ENCODE results near the gene MVB12B. TPM values are rescaled to one million over a fixed set of nuclear protein-coding genes. Genes with fewer than 3 reads are reported as not detected.

MVB12B gene
- total RNA-seq, 1 donor from 2014 or later: 12.8 TPM

GRCh38 chr9:126527109-126527825 is 200.6 kb downstream of the MVB12B start:
- H3K4me3 Mint-ChIP-seq (ENCODE audit: unreplicated experiment): no peak overlapping the region
- no peak for TF ChIP-seq EZH2 (IDR thresholded peaks at IDR 0.05; ENCODE audit: insufficient read depth, low read length)
- TF ChIP-seq CTCF (IDR thresholded peaks at IDR 0.05; ENCODE audit: insufficient read depth, low read depth, low read length): no peak
- H3K9me3 ChIP-seq (ENCODE audit: insufficient read depth, low read depth, low read length): no peaks in the 10 kb centered on the region
- H3K27me3 Mint-ChIP-seq (ENCODE audit: low read depth, unreplicated experiment): peaks cover 48% of the 10 kb centered on the region
- H3K9me3 Mint-ChIP-seq (ENCODE audit: unreplicated experiment): no peaks in the 10 kb centered on the region
- no peaks in the 10 kb centered on the region for H4K20me1 ChIP-seq (ENCODE audit: insufficient read depth, low read length)
- DNase-seq (ENCODE audit: low read depth): no peak
- H3K4me3 ChIP-seq (ENCODE audit: insufficient read depth, low read depth, low read length): no peak overlapping the region
- H3K9ac ChIP-seq (ENCODE audit: low read length): no peak overlapping the region
- no peaks in the 10 kb centered on the region for H3K36me3 Mint-ChIP-seq (ENCODE audit: low read depth, unreplicated experiment)
- no peaks in the 10 kb centered on the region for H3K79me2 ChIP-seq (ENCODE audit: insufficient read depth, low read length)
- peaks cover 19% of the 10 kb centered on the region for H3K27me3 ChIP-seq (ENCODE audit: insufficient read depth, low read length)
- no peak overlapping the region for H3K4me2 ChIP-seq (ENCODE audit: low read length)
- no peak for FAIRE-seq
- no peaks in the 10 kb centered on the region for H3K36me3 ChIP-seq (ENCODE audit: insufficient read depth, low read length)
- H3K27ac ChIP-seq (ENCODE audit: low read depth, low read length): no peak overlapping the region
- no peak overlapping the region for H3K27ac Mint-ChIP-seq (ENCODE audit: unreplicated experiment)
- peaks cover 6% of the 10 kb centered on the region for H3K4me1 Mint-ChIP-seq (ENCODE audit: low read depth, unreplicated experiment)
- no peaks in the 10 kb centered on the region for H3K4me1 ChIP-seq (ENCODE audit: insufficient read depth, low read length)
- H2AFZ ChIP-seq (ENCODE audit: low read depth, low read length): no peak overlapping the region

GRCh38 chr9:126528111-126528510 is 201.5 kb downstream of the MVB12B start:
- no peak overlapping the region for H3K9ac ChIP-seq (ENCODE audit: low read length)
- no peak overlapping the region for H3K27ac ChIP-seq (ENCODE audit: low read depth, low read length)
- no peak overlapping the region for H3K27ac Mint-ChIP-seq (ENCODE audit: unreplicated experiment)
- no peaks in the 10 kb centered on the region for H4K20me1 ChIP-seq (ENCODE audit: insufficient read depth, low read length)
- H3K4me3 Mint-ChIP-seq (ENCODE audit: unreplicated experiment): peak overlapping the region; percentile 14
- peaks cover 11% of the 10 kb centered on the region for H3K4me1 Mint-ChIP-seq (ENCODE audit: low read depth, unreplicated experiment)
- no peaks in the 10 kb centered on the region for H3K4me1 ChIP-seq (ENCODE audit: insufficient read depth, low read length)
- no peak overlapping the region for H2AFZ ChIP-seq (ENCODE audit: low read depth, low read length)
- no peaks in the 10 kb centered on the region for H3K36me3 Mint-ChIP-seq (ENCODE audit: low read depth, unreplicated experiment)
- no peak for FAIRE-seq
- peaks cover 20% of the 10 kb centered on the region for H3K27me3 ChIP-seq (ENCODE audit: insufficient read depth, low read length)
- H3K4me3 ChIP-seq (ENCODE audit: insufficient read depth, low read depth, low read length): no peak overlapping the region
- H3K27me3 Mint-ChIP-seq (ENCODE audit: low read depth, unreplicated experiment): peaks cover 42% of the 10 kb centered on the region
- TF ChIP-seq EZH2 (IDR thresholded peaks at IDR 0.05; ENCODE audit: insufficient read depth, low read length): no peak
- TF ChIP-seq CTCF (IDR thresholded peaks at IDR 0.05; ENCODE audit: insufficient read depth, low read depth, low read length): no peak
- DNase-seq (ENCODE audit: low read depth): no peak
- H3K4me2 ChIP-seq (ENCODE audit: low read length): no peak overlapping the region
- no peaks in the 10 kb centered on the region for H3K9me3 Mint-ChIP-seq (ENCODE audit: unreplicated experiment)
- no peaks in the 10 kb centered on the region for H3K36me3 ChIP-seq (ENCODE audit: insufficient read depth, low read length)
- no peaks in the 10 kb centered on the region for H3K79me2 ChIP-seq (ENCODE audit: insufficient read depth, low read length)
- no peaks in the 10 kb centered on the region for H3K9me3 ChIP-seq (ENCODE audit: insufficient read depth, low read depth, low read length)

- H3K27me3 Mint-ChIP-seq (ENCODE audit: low read depth, unreplicated experiment): peaks cover 41% of the 10 kb centered on the region
- no peak overlapping the region for H3K4me3 Mint-ChIP-seq (ENCODE audit: unreplicated experiment)
- no peaks in the 10 kb centered on the region for H4K20me1 ChIP-seq (ENCODE audit: insufficient read depth, low read length)
- H3K4me3 ChIP-seq (ENCODE audit: insufficient read depth, low read depth, low read length): no peak overlapping the region
- H2AFZ ChIP-seq (ENCODE audit: low read depth, low read length): no peak overlapping the region
- TF ChIP-seq EZH2 (IDR thresholded peaks at IDR 0.05; ENCODE audit: insufficient read depth, low read length) (no peak), CTCF (IDR thresholded peaks at IDR 0.05; ENCODE audit: insufficient read depth, low read depth, low read length) (no peak)
- H3K36me3 Mint-ChIP-seq (ENCODE audit: low read depth, unreplicated experiment): no peaks in the 10 kb centered on the region
- no peak overlapping the region for H3K4me2 ChIP-seq (ENCODE audit: low read length)
- H3K27ac ChIP-seq (ENCODE audit: low read depth, low read length): no peak overlapping the region
- no peaks in the 10 kb centered on the region for H3K79me2 ChIP-seq (ENCODE audit: insufficient read depth, low read length)
- peaks cover 11% of the 10 kb centered on the region for H3K4me1 Mint-ChIP-seq (ENCODE audit: low read depth, unreplicated experiment)
- H3K9ac ChIP-seq (ENCODE audit: low read length): no peak overlapping the region
- H3K36me3 ChIP-seq (ENCODE audit: insufficient read depth, low read length): no peaks in the 10 kb centered on the region
- H3K27ac Mint-ChIP-seq (ENCODE audit: unreplicated experiment): no peak overlapping the region
- H3K9me3 Mint-ChIP-seq (ENCODE audit: unreplicated experiment): no peaks in the 10 kb centered on the region
- peaks cover 21% of the 10 kb centered on the region for H3K27me3 ChIP-seq (ENCODE audit: insufficient read depth, low read length)
- no peaks in the 10 kb centered on the region for H3K9me3 ChIP-seq (ENCODE audit: insufficient read depth, low read depth, low read length)
- FAIRE-seq: no peak
- H3K4me1 ChIP-seq (ENCODE audit: insufficient read depth, low read length): no peaks in the 10 kb centered on the region
- DNase-seq (ENCODE audit: low read depth): no peak
Observed at GRCh38 chr9:126528915-126529314, 202.3 kb downstream of the MVB12B start.

Data from astrocyte (in vitro differentiated cells and primary cell).